C4-2B (cell line): ENCODE measurements around the gene NGFR.

Source experiments
- CTCF ChIP-seq: fragments of 450-650 bp; conservative IDR thresholded peaks from 2 replicates; pipeline ENCODE4 v1.5.1; 2017; ENCODE audit warnings: mild to moderate bottlenecking
- ZFX ChIP-seq: fragments of 450-650 bp; IDR thresholded peaks from 2 replicates; pipeline ENCODE4 v1.6.1; 2017

DNA sequence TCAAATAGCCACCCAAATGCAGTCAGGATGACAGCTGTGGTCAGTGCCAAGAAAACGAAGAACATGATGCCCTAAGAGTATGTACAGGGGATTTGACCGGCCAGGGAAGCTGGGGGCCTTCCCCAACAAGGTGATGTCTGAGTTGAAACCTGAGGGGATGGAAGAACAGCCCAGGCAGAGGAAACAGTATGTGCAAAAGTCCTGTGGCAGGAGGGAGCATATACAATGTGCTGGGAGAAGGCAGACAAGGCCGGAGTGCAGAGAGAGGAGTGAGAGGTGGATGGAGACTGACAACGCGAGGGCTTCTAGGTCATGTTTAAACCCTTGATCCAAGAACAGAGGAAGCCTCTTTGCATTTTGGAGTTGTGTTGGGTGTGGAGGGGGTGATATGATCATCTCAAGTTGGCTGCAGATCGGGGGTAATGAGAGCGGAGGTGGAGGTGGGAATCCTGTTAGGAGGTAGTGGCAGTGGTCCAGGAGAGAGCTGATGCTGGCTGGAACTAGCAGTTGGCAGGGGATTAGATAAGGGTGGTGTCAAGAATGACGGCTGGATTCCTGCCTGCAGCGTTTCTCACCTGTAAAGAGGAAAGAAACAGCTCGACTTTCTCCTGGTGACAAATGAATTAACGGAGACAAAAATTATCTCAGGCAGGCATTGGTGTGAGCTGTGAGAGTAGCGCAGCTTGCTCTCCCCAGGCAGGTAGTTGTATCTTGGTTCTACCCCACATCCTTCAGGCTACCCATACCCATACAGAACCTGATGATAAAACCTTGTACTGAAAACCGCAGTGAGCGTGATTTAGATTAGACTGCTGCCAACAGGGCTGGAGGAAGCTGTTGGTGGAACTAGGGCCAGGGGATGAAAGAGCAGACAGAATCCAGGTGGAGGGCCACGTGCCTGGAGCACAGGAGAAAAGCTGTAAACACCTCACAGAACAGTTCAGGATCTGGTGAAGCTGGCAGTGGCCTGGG lies 37.2 kb upstream of the NGFR start:
- no peak for TF ChIP-seq CTCF
- no peak for TF ChIP-seq ZFX
